DOHH2 (cell line): ENCODE data around the gene PAK1.

Experiments used
- CTCF ChIP-seq: fragments of 200-600 bp; sonication (generic); IDR thresholded peaks from one replicate; pipeline ENCODE4 v1.5.1; 2014; ENCODE audit warnings: antibody characterized with exemption, mild to moderate bottlenecking, low read depth, low read length; ENCODE audit not compliant: poor library complexity, severe bottlenecking
- EZH2phosphoT487 ChIP-seq: fragments of 200-600 bp; sonication (generic); IDR thresholded peaks from 2 replicates; pipeline ENCODE4 v1.6.1; 2017; ENCODE audit warnings: borderline replicate concordance, mild to moderate bottlenecking, antibody characterized with exemption, low read length, moderate library complexity, mixed read lengths

- no peak for TF ChIP-seq CTCF
- no peak for TF ChIP-seq EZH2phosphoT487
Observed at GRCh38 chr11:77448269-77448668, 25.6 kb downstream of the PAK1 start.
